OCI-LY7 (cell line): ENCODE data around the gene PHLDA3. TPM values are rescaled to one million over a fixed set of nuclear protein-coding genes. Genes with fewer than 3 reads are reported as not detected.

ENCODE experiments used
- BruUV-seq: library from RNA; stranded (reverse); fragments of 400-500 nt; replicated peaks from 2 replicates; lab custom pipeline; 2021; lab: Mats Ljungman, UMichigan
- CTCF ChIA-PET: fragments of 300-600 bp; sonication (Branson Sonifier 250); formaldehyde crosslinking; loops from one replicate; lab custom pipeline; 2022; ENCODE audit warnings: antibody characterized with exemption; ENCODE audit not compliant: unreplicated experiment; lab: Charles Lee
- POLR2A ChIA-PET: fragments of 300-600 bp; sonication (Branson Sonifier 250); formaldehyde crosslinking; loops from one replicate; lab custom pipeline; 2022; ENCODE audit warnings: antibody characterized with exemption; lab: Charles Lee
- DNase-seq: peaks from one replicate; pipeline ENCODE4 v3.0.0-alpha.2; 2015; ENCODE audit warnings: low spot score
- H2AFZ ChIP-seq: fragments of 200-600 bp; sonication (generic), shearing (Covaris generic); 2 replicates; pipeline ENCODE4 v1.6.1; 2014; ENCODE audit warnings: mild to moderate bottlenecking, antibody characterized with exemption, low read length, moderate library complexity
- H3K27ac ChIP-seq: fragments of 200-600 bp; sonication (generic); 2 replicates; pipeline ENCODE4 v1.5.1; 2014; ENCODE audit warnings: mixed run types, low read depth, mild to moderate bottlenecking, moderate library complexity, low read length, inconsistent platforms; ENCODE audit not compliant: poor library complexity, severe bottlenecking
- H3K36me3 ChIP-seq: fragments of 200-600 bp; sonication (generic); 2 replicates; pipeline ENCODE4 v1.6.1; 2014; ENCODE audit warnings: mild to moderate bottlenecking, antibody characterized with exemption, low read length, moderate library complexity, mixed read lengths; ENCODE audit not compliant: insufficient read depth
- H3K4me1 ChIP-seq: fragments of 200-600 bp; sonication (generic); 2 replicates; pipeline ENCODE4 v1.5.1; 2014; ENCODE audit warnings: mild to moderate bottlenecking, low read length; ENCODE audit not compliant: insufficient read depth, poor library complexity, severe bottlenecking
- H3K4me2 ChIP-seq: fragments of 200-600 bp; sonication (generic); 2 replicates; pipeline ENCODE4 v1.6.1; 2014; ENCODE audit warnings: mild to moderate bottlenecking, low read length
- H3K4me3 ChIP-seq: fragments of 200-600 bp; sonication (generic); 2 replicates; pipeline ENCODE4 v1.5.1; 2014; ENCODE audit warnings: mild to moderate bottlenecking, low read depth, low read length; ENCODE audit not compliant: poor library complexity, severe bottlenecking
- H3K79me2 ChIP-seq: fragments of 200-600 bp; sonication (generic); 2 replicates; pipeline ENCODE4 v1.6.1; 2016; ENCODE audit warnings: low read depth, mild to moderate bottlenecking, low read length, moderate library complexity, mixed read lengths; ENCODE audit not compliant: insufficient read depth
- H3K9me2 ChIP-seq: fragments of 200-600 bp; sonication (generic); 2 replicates; pipeline ENCODE4 v1.6.1; 2016; ENCODE audit warnings: mild to moderate bottlenecking, low read length, mixed read lengths; ENCODE audit not compliant: insufficient read depth
- H3K9me3 ChIP-seq: fragments of 200-600 bp; sonication (generic); 2 replicates; pipeline ENCODE4 v1.6.1; 2014; ENCODE audit warnings: mild to moderate bottlenecking, mixed run types, low read length, mixed read lengths
- H4K20me1 ChIP-seq: fragments of 200-600 bp; sonication (generic); 2 replicates; pipeline ENCODE4 v1.6.1; 2014; ENCODE audit warnings: mild to moderate bottlenecking, antibody characterized with exemption, low read length, moderate library complexity, mixed read lengths; ENCODE audit not compliant: insufficient read depth
- EZH2phosphoT487 ChIP-seq: fragments of 200-600 bp; sonication (generic); IDR thresholded peaks from 2 replicates; pipeline ENCODE4 v1.6.1; 2018; ENCODE audit warnings: low read depth, borderline replicate concordance, mild to moderate bottlenecking, mixed run types, antibody characterized with exemption, low read length, moderate library complexity, mixed read lengths
- intact Hi-C: fragments of 100-400 bp; cut with micrococcal nuclease; formaldehyde crosslinking; loops from one replicate; pipeline ENCODE4 v1.10.0; 2022; ENCODE audit not compliant: unreplicated experiment
- total RNA-seq, 2 experiments: library from RNA; depleted of rRNA in 1 of 2; stranded (reverse); fragments of >200 nt in 1 of 2; shearing (Covaris generic) in 1 of 2; gene quantifications; 2 replicates each; pipeline ENCODE4 v1.2.3, GENCODE V29; 2014 to 2022
- TF ChIP-seq, protein P1 (sequence below): fragments of 200-600 bp; sonication (generic); conservative IDR thresholded peaks from 2 replicates; pipeline ENCODE4 v1.5.1; 2014; ENCODE audit warnings: mild to moderate bottlenecking, antibody characterized with exemption, low read length, moderate library complexity, mixed read lengths

PHLDA3 gene
- total RNA-seq, 2 experiments from 2014 or later: not detected

DNA sequence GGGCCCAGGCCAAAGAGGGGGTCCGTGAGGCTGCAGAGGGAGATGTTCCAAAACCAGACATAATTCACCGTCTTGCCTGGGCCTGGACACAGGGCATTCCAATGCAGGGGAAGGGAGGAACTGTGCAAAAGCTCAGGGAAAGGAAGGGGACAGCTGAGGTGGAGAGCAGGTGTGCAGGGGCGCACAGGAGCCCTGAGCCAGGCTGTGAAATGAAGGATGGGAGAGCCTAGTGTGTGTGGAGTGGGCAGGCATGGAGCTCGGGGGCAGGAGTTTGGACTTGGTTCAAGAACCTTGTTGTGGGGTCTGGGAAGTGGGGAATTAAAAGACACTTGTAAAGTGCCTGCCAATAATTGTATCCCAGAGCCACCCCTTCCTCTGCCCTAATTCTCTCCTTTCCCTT lies 49.7 kb downstream of the PHLDA3 start:
- no peaks in the 10 kb centered on the region for H4K20me1 ChIP-seq
- H3K4me2 ChIP-seq: no peak overlapping the region
- H3K4me3 ChIP-seq: no peak overlapping the region
- no peak overlapping the region for H2AFZ ChIP-seq
- POLR2A ChIA-PET: no interaction called here
- TF ChIP-seq, protein P1, sequence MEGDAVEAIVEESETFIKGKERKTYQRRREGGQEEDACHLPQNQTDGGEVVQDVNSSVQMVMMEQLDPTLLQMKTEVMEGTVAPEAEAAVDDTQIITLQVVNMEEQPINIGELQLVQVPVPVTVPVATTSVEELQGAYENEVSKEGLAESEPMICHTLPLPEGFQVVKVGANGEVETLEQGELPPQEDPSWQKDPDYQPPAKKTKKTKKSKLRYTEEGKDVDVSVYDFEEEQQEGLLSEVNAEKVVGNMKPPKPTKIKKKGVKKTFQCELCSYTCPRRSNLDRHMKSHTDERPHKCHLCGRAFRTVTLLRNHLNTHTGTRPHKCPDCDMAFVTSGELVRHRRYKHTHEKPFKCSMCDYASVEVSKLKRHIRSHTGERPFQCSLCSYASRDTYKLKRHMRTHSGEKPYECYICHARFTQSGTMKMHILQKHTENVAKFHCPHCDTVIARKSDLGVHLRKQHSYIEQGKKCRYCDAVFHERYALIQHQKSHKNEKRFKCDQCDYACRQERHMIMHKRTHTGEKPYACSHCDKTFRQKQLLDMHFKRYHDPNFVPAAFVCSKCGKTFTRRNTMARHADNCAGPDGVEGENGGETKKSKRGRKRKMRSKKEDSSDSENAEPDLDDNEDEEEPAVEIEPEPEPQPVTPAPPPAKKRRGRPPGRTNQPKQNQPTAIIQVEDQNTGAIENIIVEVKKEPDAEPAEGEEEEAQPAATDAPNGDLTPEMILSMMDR: no peak
- no peak for TF ChIP-seq EZH2phosphoT487
- intact Hi-C loops: no loop called here
- peaks cover 53% of the 10 kb centered on the region for H3K4me1 ChIP-seq
- H3K27ac ChIP-seq: no peak overlapping the region
- H3K36me3 ChIP-seq: no peaks in the 10 kb centered on the region
- H3K79me2 ChIP-seq: no peaks in the 10 kb centered on the region
- DNase-seq: no peak
- H3K9me3 ChIP-seq: no peaks in the 10 kb centered on the region
- no TSS peak for BruUV-seq
- CTCF ChIA-PET: no interaction called here
- H3K9me2 ChIP-seq: no peaks in the 10 kb centered on the region

DNA sequence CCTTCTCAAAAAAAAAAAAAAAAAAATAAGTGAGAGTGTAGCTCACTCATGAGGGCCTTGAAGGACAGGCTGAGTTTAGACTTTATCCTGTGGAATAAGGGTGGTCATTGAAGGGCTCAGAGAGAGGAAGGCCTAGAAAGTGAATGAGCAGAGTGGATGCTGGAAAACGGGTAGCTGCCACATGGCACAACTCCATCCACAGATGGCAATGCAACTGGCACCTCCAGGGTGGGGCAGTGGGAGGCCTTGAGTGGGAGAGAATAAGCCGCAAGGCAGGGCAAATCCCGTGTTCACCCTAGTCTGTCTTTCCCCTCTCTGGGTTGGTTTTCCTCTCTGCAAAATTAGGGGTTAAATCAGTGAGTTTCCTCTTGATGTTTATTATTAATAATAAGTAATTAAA lies 50.5 kb downstream of the PHLDA3 start:
- no peaks in the 10 kb centered on the region for H3K9me2 ChIP-seq
- peaks cover 45% of the 10 kb centered on the region for H3K4me1 ChIP-seq
- no peak for TF ChIP-seq EZH2phosphoT487
- ChIA-PET CTCF (interaction anchor here (0.6 to 1.1 kb wide), 3 partner anchors 17 to 120 kb away, joined by 3 read pairs; no protein-coding TSS in a partner anchor), POLR2A (interaction anchor here (0.6 to 1.3 kb wide), 8 partner anchors 9 to 1416 kb away, joined by 3 to 12 read pairs (median 4); no protein-coding TSS in a partner anchor)
- H3K27ac ChIP-seq: no peak overlapping the region
- H3K4me2 ChIP-seq: no peak overlapping the region
- H2AFZ ChIP-seq: no peak overlapping the region
- H4K20me1 ChIP-seq: no peaks in the 10 kb centered on the region
- H3K36me3 ChIP-seq: no peaks in the 10 kb centered on the region
- no peak for DNase-seq
- BruUV-seq: no TSS peak
- H3K4me3 ChIP-seq: no peak overlapping the region
- intact Hi-C loops: no loop called here
- no peaks in the 10 kb centered on the region for H3K9me3 ChIP-seq
- no peaks in the 10 kb centered on the region for H3K79me2 ChIP-seq

Other genes with a start within 250 kb of the PHLDA3 start
- not detected in 2 replicates for gene PKP1, start 185.7 kb downstream of the PHLDA3 start, total RNA-seq (2014; rRNA removed; shearing (Covaris generic))
- gene PKP1, start 185.7 kb downstream of the PHLDA3 start, total RNA-seq (2022): not detected in 2 replicates
- not detected in 2 replicates for gene TNNT2, start 91.5 kb downstream of the PHLDA3 start, total RNA-seq (2014; rRNA removed; shearing (Covaris generic))
- gene TNNT2, start 91.5 kb downstream of the PHLDA3 start, total RNA-seq (2022): not detected in 2 replicates
- gene LAD1, start 69.9 kb downstream of the PHLDA3 start, total RNA-seq (2014; rRNA removed; shearing (Covaris generic)): not detected in 2 replicates
- gene LAD1, start 69.9 kb downstream of the PHLDA3 start, total RNA-seq (2022): not detected in 2 replicates
- 0.95 and 4.9 TPM in 2 replicates for gene TNNI1, start 47.5 kb downstream of the PHLDA3 start, total RNA-seq (2014; rRNA removed; shearing (Covaris generic))
- 2.0 and 3.1 TPM in 2 replicates for gene TNNI1, start 47.5 kb downstream of the PHLDA3 start, total RNA-seq (2022)
- 46.4 and 52.8 TPM in 2 replicates for gene CSRP1, start 37.9 kb upstream of the PHLDA3 start, total RNA-seq (2014; rRNA removed; shearing (Covaris generic))
- gene CSRP1, start 37.9 kb upstream of the PHLDA3 start, total RNA-seq (2022): 72.2 and 89.8 TPM in 2 replicates
- gene NAV1, start 69.9 kb upstream of the PHLDA3 start, total RNA-seq (2014; rRNA removed; shearing (Covaris generic)): 2.5 and 4.2 TPM in 2 replicates
- gene NAV1, start 69.9 kb upstream of the PHLDA3 start, total RNA-seq (2022): 19.8 and 20.7 TPM in 2 replicates